ENCODE data around the gene BTN1A1.
"Not testable (repeated sequence)": the region's sequence is repeated elsewhere in the genome, so short reads cannot be mapped to it uniquely, and the experiment has no call there.

DNA sequence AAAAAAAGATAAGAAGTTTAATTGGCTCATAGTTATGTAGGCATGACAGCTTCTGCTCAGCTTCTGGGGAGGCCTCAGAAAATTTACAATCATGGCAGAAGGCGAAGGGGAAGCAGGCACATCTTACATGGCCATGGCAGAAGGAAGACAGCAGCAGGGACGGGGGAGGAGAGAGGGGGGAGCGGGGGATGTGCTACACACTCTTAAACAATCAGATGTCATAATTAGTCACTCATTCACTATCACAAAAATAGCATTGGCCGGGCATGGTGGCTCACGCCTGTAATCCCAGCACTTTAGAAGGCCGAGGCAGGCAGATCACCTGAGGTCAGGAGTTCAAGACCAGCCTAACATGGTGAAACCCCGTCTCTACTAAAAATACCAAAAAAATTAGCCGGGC is 10.9 kb downstream of the BTN1A1 start:
- TF ChIP-seq, protein P1, sequence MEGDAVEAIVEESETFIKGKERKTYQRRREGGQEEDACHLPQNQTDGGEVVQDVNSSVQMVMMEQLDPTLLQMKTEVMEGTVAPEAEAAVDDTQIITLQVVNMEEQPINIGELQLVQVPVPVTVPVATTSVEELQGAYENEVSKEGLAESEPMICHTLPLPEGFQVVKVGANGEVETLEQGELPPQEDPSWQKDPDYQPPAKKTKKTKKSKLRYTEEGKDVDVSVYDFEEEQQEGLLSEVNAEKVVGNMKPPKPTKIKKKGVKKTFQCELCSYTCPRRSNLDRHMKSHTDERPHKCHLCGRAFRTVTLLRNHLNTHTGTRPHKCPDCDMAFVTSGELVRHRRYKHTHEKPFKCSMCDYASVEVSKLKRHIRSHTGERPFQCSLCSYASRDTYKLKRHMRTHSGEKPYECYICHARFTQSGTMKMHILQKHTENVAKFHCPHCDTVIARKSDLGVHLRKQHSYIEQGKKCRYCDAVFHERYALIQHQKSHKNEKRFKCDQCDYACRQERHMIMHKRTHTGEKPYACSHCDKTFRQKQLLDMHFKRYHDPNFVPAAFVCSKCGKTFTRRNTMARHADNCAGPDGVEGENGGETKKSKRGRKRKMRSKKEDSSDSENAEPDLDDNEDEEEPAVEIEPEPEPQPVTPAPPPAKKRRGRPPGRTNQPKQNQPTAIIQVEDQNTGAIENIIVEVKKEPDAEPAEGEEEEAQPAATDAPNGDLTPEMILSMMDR (IDR thresholded peaks at IDR 0.05; ENCODE audit: low read depth, low read length) = not testable (repeated sequence)
- TF ChIP-seq EZH2phosphoT487 (IDR thresholded peaks at IDR 0.05; ENCODE audit: low read depth) = not testable (repeated sequence)
